Stimulated activated CD8-positive, alpha-beta memory T cell treated with anti-CD3 and anti-CD28 coated beads, Interleukin-12 subunit alpha, Interleukin-12 subunit beta, amount 100 ng/mL, for 24 hours (primary cell): ENCODE measurements around the gene TMEM52.
"Not testable (repeated sequence)": the region's sequence is repeated elsewhere in the genome, so short reads cannot be mapped to it uniquely, and the experiment has no call there.

Experiments
- DNase-seq: peaks from one replicate; pipeline ENCODE4 v3.0.0-alpha.2; 2020; ENCODE audit errors: extremely low read depth

TMEM52 gene

DNA sequence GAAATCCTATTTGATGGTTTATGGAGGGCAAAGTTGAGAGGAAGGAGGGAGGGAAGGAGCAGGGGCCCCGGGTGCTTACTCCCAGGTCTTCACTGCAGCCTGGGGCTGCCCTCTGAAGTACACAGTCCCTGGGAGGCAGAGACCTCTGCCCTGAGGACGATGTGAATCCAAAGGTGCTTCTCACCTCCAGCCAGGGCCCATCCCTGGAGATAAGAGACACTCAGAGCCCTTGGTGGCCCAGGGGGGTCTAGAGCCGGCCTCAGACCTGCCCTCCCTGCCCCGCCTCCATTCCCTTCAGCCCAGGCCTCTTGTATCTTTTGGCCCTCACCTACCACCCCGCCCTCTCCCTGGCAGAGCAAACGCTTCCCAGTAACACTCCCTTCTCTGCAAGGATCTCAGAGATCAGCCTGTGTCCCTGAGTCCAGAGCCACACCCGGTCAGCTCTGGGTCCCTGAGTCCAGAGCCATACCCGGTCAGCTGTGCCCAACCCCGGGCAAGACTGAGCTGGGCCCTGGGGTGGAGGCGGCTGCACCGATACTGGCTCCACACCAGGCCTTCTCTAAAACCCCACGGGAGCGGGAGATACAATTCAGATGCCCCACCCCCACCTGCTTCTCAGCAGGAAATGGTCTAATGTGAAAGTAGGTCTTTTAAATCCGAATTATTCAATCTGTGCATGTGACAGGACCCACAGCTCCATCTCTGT, 24.6 kb downstream of the TMEM52 start:
- DNase-seq, result no peak

DNA sequence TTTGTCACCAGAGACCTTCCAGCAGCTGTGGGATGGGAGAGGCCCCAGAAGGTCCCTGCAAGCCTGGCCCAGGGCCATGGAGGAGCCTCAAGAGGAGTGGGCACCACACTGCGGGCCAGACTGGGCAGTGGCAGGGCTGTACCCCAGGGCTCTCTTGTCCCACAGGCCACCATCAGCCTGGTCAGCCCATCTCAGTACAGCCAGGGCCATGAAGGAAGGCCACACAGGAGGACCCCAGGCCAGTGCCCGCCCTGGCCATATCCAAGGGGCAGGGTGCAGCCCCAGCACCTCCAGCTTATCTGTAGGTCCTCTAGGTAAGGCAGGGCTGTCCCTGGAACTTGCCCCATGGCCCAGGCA, 25.1 kb downstream of the TMEM52 start:
- no peak for DNase-seq

DNA sequence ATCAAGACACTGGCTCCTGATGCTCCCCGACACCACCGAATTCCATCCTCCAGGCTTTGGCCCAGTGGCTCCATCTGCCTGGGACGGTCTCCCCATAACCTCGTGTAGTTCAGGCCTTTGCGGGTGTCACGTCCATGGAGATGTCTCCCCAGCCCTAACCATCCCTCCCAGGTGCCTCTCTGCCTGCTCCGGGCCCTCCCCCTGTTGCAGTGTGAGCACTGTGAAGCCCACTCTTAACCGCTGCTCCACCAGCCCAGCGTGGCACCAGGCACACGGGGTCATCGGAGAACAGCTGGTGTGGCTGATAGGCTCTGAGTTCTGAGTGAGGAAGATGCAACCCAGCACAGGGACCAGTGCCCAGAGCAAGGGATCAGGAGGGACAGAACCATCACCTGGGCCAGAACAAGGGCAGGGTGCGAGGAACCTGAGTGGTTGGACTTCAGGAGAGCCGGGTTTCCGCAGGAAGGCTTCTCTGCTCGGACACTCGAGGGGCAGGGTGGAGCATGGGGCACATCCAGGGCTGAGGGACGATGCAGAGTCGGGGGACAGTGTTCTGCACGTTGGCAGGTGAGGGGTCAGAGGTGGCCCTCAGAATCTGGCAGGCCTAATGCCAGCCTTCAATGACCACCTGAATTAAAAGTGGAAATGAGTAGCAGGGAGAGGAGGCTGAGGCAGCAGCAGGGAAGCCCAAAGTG, 25.6 kb downstream of the TMEM52 start:
- DNase-seq, result no peak

DNA sequence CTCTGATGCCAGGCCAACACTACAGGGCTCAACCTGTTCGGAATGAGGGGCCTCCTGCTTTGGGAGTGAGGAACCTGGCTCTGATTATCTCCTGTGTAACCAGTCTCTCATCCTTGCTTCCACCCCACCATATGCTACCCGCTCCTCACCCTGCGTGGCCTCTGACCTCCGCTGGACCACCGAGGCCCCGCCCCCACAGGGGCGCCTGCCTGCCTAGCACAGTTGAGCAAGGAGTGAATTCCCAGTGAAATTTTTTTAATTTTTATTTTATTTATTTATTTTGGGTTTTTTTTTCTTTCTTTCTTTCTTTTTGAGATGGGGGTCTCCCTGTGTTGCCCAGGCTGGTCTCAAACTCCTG, 26.3 kb downstream of the TMEM52 start:
- no peak for DNase-seq

DNA sequence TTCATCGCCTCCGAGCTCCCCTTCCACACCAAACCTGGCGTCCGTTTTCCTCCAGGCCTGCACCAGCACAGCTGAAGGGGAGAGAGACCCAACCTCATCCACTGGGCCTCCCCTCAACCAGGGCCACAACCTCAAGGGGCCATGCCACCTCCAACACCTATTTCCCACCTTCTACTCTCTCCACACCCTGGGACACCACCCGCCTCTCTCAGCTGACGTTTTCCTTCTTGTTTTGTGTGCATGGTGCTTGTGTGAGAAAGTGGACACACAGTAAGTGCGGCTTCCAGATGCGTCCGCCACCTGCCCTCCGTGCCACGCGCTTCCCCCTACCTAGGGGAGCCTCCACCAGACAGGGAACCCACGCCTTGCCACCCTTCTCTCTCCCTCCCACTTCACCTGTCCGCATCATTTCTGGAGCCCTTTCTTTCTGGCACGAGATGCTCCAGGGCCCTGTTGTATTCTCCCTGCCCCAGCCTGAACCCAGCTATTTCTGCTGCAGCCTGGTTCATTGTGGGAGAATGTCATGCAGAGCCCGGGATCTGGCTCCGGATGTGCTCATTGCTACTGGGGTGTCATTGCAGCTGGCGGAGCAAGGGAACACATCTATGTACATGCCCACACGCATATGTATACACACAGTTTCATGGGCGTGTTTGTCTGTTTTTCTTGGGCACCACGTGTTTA, 26.9 kb downstream of the TMEM52 start:
- DNase-seq, result no peak

DNA sequence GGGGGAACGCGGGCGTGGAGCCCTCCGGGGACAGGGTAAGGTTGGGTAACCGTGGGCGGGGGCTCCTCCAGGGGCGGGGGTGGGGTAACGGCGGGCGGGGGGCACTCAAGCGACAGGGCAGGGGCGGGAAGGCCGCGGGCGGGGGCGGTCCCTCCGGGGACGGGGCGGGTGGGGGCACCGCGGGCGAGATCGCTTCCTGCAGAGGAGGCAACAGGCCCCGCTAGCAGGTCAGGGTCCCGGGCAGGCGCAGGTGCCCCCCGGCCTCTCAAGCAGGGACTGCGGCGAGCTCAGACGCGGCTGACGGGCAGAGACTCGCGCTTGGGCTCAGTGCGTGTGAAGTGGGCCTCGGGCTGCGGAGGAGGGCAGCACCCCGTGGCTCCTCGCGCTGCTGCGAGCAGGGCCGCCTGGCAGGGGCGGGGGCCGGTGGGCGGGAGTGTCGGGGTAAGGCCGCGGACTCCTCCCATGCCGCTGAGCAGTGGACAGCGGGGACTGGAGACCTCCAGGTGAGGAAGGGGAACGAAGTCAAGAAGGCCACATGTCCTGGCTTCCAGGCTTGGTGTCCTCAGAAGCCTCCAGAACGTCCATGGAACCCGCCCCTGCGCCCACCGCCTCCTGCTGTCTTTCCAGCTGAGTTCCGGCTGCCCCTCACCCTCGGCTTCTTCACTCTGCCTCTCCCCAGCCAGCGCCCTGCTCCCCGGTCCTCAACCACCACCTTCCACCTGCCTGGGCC, 27.6 kb downstream of the TMEM52 start:
- peak; percentile 57 for DNase-seq

DNA sequence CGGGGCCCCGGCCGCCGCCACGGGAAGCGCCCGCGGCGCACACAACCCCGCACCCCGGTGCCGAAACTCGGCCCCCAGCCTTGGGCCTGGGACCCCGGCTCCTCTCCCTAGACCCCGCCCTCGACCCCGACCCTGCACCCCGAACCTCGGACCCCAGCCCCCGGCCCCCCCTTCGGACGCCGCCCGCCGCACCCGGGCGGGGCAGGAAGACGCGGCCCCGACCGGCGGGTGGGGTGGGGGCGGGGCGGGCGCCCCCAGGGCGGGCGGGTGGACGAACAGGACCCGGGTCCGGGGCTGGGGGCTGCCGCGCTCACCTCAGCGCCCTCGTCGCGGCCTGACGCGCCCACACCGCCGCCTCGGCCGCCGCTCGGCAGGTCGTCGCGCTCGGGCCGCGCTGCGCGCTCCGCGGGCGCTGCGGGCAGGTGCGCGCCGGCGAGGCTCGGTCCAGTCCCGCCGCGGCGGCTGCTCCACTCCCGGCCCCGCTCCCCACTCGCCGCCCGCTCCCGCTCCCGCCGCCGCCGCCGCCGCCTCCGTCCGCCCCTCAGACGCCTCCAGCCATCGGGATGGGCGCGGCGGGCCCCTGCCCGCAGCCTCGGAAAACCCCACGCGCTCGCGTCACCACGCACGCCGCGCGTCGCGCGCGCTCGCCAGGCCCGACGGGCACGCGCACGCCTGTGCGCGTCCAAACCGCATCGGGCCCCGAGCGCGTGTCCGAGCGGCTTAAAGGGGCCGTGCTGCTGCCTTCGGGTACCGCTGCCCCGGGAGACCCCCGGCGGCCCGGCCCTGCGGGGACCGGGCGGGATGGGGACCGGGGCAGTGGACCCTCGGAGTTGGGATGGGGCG, 28.4 kb downstream of the TMEM52 start, which contains the start of gene GNB1:
TSS of gene GNB1 (minus strand) at position 582 of the 843 bp plus-strand sequence. CDS start 65,634 bp downstream, outside the sequence.
- DNase-seq, result peak; percentile 55

DNA sequence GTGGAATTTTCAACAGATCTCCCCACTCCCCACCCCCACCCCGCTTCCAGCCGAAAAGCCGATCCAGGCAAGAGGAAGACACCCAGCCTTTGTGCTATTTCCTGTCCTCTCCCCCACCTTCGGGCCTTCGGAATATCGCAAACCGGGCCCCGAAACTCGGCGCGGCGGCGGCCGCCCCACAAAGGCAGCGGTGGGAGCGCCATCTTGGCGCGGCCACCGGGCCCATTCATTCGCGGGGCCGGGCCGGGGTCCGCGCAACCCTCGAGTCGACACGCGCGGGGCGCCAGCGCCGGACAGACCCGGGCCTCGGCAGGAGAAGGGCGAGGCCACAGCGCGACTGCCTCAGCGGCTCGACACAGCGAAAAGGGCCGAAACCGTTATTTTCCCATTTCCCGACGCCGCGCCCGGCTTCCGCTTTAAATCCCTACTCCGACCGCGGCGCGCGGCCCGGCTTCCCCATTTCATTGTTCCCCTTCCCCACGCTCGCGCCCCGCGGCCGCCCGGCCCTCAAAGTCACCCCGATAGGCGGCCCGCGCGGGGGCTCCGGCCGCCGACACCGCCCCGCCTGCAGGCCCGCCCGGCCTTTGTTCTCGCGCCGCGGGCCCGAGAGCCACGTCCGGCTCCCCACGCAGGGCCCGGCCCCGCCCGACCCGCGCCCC, 29.1 kb downstream of the TMEM52 start:
- DNase-seq, result no peak

DNA sequence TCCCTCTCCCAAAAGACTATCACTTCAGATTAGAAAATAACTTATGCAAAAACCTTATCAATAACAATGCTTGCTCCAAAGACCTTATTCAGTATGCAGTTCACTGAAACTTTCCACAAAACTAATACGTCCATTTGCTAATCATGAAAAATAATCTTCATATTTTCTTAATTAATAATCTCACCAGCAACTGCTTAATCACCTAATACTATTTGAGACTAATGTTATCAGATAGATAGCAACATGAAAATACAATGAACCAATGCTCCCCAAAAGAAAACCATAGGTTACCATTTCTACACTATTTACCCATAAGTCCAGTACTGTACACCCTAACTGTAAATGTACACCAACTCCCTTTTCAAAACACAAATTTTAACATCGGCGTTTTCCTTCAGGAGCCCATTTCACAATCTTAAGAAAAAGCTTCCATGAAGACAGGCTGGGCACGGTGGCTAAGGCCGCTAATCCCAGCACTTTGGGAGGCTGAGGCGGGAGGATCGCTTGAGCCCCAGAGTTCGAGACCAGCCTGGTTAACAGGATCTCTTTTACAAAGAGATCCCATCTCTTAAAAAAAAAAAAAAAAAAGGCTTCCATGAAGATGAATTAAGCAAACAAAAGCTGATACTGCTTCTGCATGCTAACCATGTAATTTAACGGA, 29.9 kb downstream of the TMEM52 start:
- no peak for DNase-seq

DNA sequence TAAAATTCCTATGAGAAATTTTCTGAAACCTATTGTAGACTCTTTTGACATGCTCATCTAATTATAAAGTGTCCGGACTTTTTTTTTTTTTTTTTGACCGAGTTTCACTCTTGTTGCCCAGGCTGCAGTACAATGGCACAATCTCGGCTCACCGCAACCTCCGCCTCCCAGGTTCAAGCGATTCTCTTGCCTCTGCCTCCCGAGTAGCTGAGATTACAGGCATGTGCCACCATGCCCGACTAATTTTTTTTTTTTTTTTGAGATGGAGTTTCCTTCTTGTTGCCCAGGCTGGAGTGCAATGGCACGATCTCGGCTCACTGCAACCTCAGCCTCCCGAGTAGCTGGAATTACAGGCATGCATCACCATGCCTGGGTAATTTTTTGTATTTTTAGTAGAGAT, 35.2 kb downstream of the TMEM52 start:
- DNase-seq, result not testable (repeated sequence)

DNA sequence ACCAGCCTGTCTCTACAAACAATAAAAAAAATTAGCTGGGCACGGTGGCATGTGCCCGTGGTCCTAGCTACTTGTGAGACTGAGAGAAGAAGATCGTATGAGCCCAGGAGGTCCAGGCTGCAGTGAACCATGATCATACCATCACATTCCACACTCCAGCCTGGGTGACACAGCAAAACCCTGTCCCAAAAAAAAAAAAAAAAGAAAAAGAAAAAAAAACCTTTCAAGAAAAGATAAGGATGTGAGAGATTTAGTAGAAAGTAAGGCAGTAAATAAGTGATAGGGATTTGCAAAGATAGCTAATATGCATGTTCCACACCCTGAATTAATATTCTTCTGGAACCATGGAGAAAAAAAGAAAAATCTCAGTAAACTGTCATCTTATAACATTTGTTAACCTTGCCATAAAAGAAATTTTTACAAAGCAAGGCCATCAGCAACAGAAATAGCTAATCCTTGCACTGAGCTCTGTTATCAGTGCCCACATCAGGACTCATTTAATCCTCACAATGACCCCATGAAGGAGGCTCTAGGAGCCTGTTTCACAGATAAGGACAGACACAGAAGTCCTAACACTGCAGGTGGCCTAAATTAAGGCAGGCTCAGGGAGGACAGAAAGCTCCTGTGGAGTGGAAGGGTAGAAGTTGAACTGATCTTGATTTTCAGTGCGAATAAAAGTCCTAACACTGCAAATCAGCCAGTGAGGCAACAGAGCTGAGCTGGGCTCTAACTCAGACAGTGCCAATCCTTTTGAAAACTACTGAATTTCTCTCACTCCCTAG, 35.8 kb downstream of the TMEM52 start:
- no peak for DNase-seq

DNA sequence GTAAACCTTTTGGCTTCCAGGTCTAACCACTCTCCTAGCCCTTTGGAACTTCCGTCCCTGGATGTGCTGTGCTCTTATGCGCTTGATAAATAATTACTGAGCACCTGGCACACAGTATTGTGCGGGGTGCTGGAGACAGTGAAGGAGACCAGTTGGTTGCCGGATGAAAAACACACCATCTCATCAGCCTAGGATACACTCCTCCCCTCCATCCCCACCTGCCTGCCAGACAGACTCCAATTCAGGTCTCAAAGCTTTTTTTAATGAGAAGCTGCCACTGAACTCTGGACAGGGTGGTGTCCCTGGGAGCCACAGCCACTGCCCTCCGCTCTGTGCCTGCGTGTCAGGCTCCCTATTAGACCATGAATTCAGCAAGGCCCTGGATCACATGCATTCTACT, 37.4 kb downstream of the TMEM52 start:
- no peak for DNase-seq

DNA sequence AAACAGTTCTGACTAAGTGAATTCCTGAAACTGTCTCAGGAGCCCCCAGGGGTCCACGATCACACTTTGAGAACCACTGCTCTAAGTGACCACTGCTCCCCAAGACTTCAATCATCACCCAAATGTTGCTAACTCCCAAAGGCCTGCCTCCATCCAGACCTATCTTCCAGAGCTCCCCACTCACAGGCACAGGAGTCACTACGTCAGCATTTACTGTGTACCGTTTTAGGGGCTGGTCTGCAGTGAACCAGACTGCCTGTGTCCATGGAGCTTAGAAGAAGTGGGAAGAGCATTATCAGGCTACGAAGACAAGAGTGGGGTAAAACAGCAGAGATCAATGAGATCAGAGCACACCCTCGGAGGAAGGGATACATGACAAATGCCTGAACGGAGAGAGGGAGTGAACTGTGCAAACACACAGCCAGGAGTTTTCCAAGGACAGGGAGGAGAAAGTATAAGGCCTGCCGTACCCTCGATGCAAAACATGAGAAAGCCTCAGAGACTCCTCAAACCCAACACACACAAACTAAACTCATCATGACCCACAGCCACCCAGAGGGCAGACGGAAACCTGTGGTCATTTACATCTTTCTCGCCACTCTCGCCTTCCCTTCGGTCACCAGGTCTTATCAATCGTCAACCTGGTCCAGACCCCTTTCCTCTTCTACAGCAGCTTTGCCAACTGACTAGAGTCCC, 38.3 kb downstream of the TMEM52 start:
- no peak for DNase-seq

DNA sequence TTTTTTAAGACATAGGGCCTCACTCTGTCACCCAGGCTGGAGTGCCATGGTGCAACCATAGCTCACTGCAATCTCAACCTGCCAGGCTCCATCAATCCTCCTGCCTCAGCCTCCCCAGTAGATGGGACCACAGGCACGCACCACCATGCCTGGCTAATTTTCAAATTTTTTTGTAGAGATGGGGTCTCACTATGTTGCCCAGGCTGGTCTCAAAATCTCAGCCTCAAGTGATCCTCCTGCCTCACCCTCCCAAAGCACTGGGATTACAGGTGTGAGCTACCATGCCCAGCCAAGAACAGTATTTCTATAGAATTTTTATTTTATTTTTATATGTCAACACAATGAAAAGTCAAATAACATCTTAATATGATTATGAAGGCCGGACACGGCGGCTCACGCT, 39.1 kb downstream of the TMEM52 start:
- no peak for DNase-seq

DNA sequence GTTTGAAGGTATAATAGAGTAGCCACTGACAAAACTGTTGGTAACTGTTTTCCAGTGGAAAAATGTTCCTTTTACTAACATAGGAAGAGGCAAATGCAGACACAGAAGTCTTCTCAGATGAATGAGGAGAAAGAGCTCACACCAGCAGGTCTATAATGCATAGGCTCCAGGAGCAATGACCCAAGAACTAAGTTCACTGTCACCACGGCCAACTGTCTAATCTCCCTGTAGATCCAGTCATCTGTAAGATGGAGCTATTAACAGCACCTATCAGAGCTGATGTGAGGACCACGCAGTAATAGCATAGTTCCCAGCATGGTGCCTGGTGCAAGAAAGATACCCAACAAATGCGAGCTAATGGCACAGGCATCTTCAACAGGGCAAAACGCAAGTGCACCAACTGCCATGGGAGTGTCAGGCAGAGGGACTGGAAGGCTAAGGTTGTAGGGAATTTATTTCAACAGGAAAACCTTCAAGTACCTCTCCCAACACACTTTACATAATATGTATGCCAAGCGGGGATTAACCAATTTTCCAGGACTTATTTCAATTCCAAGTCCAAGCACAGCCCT, 41.1 kb downstream of the TMEM52 start:
- no peak for DNase-seq

DNA sequence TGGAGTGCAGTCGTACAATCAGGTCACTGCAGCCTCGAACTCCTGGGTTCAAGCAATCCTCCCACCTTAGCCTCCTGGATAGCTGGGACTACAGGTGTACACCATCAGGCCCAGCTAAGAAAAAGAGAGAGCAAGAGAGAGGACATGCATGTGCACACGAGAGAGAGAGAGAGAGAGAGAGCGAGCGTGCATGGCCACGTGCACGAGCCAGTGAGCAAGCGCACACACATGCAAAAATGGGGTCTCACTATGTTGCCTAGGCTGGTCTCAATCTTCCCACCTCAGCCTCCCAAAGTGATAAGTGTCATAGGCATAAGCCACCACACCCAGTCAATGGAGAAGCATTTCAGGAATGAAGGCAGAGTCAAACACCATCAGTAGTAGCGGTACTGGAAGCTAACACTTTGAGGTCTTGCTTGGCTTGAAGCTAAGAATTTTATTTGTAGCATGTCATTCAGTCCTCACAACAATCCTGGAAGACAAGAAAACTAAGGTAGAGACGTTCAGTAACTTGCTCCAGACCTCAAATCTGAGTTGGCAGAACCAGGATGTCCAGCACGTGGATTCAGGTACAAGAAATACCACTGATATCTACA, 42.6 kb downstream of the TMEM52 start:
- DNase-seq, result no peak

DNA sequence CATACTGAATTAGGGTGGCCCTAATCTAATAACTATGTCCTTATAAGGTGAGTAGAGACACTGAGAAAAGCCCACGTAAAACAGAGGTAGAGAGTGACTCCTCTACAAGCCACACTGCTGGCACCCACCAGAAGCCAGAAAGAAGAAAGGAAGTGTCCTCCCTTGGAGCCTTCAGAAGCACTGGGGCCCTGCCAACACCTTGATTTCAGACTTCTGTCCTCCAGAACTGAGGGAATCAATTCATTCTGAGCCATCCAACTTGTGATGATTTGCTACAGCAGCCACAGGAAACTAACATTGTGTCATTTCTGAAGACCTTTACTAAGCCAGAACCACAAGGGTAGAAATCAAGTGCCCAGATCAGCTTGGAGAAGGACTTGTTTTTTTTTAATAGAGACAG, 43.1 kb downstream of the TMEM52 start:
- no peak for DNase-seq

DNA sequence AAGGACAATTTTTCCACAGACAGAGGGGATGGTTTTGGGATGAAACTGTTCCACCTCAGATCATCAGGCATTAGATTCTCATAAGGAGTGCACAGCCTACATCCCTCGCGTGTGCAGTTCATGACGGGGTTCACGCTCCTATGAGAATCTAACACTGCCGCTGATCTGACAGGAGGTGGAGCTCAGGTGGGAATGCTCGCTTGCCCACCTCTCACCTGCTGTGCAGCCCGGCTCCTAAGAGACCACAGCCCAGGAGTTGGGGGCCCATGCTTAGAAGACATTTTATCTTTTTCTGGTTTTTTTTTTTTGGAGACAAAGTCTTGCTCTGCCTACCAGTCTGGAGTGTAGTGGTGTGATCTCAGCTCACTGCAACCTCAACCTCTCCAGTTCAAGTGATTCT, 44.2 kb downstream of the TMEM52 start:
- no peak for DNase-seq
